ENCODE measurements around the gene ABI3.
"Not testable (repeated sequence)": the region's sequence is repeated elsewhere in the genome, so short reads cannot be mapped to it uniquely, and the experiment has no call there.

The ABI3 gene

DNA sequence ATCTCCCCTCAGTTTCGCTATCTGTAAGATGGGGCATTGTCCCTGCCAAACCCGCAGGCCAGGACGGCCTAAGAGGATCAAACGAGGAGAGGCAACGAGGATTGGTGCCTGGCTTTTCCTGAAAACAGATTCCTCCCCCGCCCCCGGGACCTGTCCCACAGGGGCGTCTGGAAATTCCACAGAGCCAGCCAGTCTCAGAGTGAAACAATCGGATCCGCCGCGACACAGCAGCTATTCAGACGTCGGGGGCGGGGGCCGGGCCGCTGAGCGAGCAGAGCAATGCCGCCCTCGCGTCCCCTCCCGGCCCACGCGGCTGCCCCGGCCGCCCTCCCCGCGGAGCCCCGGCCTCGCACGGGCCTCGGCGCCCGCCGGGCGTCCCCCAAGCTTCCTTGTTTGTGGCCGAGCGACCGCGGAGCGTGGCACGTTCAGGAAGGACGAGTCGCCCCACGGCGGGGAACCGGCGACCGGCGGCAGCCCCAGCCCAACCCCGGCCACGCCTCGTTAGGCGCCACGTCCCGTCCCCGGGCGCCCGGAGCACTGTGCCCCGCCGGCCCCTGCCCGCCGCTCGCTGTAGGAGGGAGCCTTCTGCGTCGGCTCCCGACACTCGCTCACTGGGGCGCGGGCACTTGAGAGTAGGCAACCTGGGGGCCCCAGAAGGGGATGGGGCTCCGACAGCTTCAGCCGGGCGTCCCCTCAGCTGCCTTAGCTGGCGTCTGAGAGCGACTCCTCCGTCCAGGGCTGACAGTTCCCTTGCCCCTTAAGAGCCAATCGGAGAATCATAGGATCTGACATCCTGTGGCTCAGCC is 49.7 kb downstream of the ABI3 start:
- H3K4me1 ChIP-seq (ENCODE audit: control insufficient read depth, insufficient read depth, low read length), result peaks cover 9% of the 10 kb centered on the region
- H3K36me3 ChIP-seq (ENCODE audit: control insufficient read depth, insufficient read depth, low read length, severe bottlenecking), result no peaks in the 10 kb centered on the region
- H3K27me3 ChIP-seq (replicated peaks; ENCODE audit: control insufficient read depth, insufficient read depth, low read length), result no peaks in the 10 kb centered on the region
- H3K9ac ChIP-seq (ENCODE audit: low read length), result peak overlapping the region; percentile 87
- DNase-seq (ENCODE audit: low read depth), result peak; percentile 81
- peak overlapping the region; percentile 82 for H3K4me3 ChIP-seq (ENCODE audit: low read length)
- no peaks in the 10 kb centered on the region for H3K9me3 ChIP-seq (ENCODE audit: control insufficient read depth, low read length)

DNA sequence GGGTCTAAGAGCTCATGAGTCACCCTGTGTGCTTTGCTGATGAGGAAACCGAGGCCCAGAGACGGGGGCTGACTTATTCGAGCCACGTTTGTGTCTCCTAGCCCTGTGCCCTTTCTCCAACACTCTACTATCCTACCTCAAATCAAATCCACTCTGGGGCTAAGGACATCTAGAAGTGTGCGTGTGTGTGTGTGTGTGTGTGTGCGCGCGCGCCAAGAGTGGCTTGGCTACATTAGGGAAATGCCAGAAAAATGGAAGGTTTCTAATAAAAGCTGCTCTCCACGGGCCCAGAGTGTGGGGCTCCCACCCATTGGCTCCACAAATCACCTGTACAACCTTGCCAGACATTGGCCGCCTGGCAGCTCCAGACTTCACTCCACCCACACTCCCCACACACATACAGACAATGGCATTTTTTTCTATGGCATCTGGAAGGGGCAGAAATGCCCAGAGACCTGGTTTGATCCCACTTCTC is 50.3 kb downstream of the ABI3 start:
- H3K9ac ChIP-seq (ENCODE audit: low read length), result peak overlapping the region; percentile 87
- no peaks in the 10 kb centered on the region for H3K27me3 ChIP-seq (replicated peaks; ENCODE audit: control insufficient read depth, insufficient read depth, low read length)
- peak; percentile 92 for DNase-seq (ENCODE audit: low read depth)
- peak overlapping the region; percentile 82 for H3K4me3 ChIP-seq (ENCODE audit: low read length)
- no peaks in the 10 kb centered on the region for H3K9me3 ChIP-seq (ENCODE audit: control insufficient read depth, low read length)
- H3K36me3 ChIP-seq (ENCODE audit: control insufficient read depth, insufficient read depth, low read length, severe bottlenecking), result no peaks in the 10 kb centered on the region
- H3K4me1 ChIP-seq (ENCODE audit: control insufficient read depth, insufficient read depth, low read length), result peaks cover 9% of the 10 kb centered on the region

DNA sequence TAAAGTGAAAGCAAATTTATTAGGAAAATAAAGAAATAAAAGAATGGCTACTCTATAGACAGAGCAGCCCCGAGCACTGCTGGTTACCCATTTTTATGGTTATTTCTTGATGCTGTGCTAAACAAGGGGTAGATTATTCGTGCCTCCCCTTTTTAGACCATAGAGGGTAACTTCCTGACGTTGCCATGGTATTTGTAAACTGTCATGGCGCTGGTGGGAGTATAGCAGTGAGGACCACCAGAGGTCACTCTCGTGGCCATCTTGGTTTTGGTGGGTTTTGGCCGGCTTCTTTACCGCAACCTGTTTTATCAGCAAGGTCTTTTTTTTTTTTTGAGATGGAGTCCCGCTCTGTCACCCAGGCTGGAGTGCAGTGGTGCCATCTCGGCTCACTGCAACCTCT is 51.0 kb downstream of the ABI3 start:
- DNase-seq (ENCODE audit: low read depth); H3K27me3 ChIP-seq (replicated peaks; ENCODE audit: control insufficient read depth, insufficient read depth, low read length); H3K9ac ChIP-seq (ENCODE audit: low read length); H3K36me3 ChIP-seq (ENCODE audit: control insufficient read depth, insufficient read depth, low read length, severe bottlenecking); H3K9me3 ChIP-seq (ENCODE audit: control insufficient read depth, low read length); H3K4me3 ChIP-seq (ENCODE audit: low read length); H3K4me1 ChIP-seq (ENCODE audit: control insufficient read depth, insufficient read depth, low read length): not testable (repeated sequence)

DNA sequence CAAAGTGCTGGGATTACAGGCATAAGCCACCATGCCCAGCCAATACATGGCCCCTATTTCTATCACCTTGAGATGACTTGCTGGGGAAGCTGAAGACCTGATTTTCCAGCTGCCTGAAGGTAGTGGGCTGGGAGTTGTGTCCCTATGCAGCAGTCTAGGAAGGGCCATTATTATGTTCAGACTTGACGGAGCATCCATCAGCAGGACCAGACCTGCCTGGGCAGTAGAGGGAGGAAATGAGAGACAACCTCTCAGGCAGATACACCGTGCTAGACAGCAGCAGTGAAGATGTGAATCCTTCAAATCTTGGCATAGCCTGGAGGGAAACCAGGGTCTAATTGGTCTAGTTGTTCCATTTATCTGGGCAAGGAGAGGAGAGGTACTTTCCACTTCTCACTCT is 55.7 kb downstream of the ABI3 start:
- no peaks in the 10 kb centered on the region for H3K4me1 ChIP-seq (ENCODE audit: control insufficient read depth, insufficient read depth, low read length)
- H3K9me3 ChIP-seq (ENCODE audit: control insufficient read depth, low read length), result no peaks in the 10 kb centered on the region
- H3K9ac ChIP-seq (ENCODE audit: low read length), result no peak overlapping the region
- peaks cover 4% of the 10 kb centered on the region for H3K27me3 ChIP-seq (replicated peaks; ENCODE audit: control insufficient read depth, insufficient read depth, low read length)
- no peaks in the 10 kb centered on the region for H3K36me3 ChIP-seq (ENCODE audit: control insufficient read depth, insufficient read depth, low read length, severe bottlenecking)
- H3K4me3 ChIP-seq (ENCODE audit: low read length), result no peak overlapping the region
- DNase-seq (ENCODE audit: low read depth), result no peak

DNA sequence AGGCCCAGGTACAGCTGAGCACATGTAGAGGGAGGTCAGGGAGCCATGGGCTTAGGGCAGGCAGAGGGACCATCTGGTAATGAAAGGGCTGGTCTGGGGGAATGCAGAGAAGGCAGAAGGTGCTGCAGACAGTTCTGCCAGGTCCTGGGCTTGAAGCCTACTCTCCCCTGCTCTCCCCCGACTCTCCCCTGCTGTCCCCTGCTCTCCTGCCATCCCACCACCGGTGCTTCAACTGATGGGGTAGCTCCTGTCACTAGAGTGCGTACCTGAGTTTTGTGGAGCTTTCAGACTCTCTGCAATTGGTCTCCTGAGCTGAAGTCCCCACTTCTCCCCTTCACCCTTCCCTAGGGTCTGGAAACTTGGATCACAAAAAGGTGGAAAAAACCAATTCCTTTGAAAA is 57.4 kb downstream of the ABI3 start:
- Histone ChIP-seq H3K27me3 (replicated peaks; ENCODE audit: control insufficient read depth, insufficient read depth, low read length) (peaks cover 4% of the 10 kb centered on the region), H3K36me3 (ENCODE audit: control insufficient read depth, insufficient read depth, low read length, severe bottlenecking) (no peaks in the 10 kb centered on the region), H3K4me1 (ENCODE audit: control insufficient read depth, insufficient read depth, low read length) (no peaks in the 10 kb centered on the region), H3K9me3 (ENCODE audit: control insufficient read depth, low read length) (no peaks in the 10 kb centered on the region), H3K4me3 (ENCODE audit: low read length) (no peak overlapping the region), H3K9ac (ENCODE audit: low read length) (no peak overlapping the region)
- no peak for DNase-seq (ENCODE audit: low read depth)

DNA sequence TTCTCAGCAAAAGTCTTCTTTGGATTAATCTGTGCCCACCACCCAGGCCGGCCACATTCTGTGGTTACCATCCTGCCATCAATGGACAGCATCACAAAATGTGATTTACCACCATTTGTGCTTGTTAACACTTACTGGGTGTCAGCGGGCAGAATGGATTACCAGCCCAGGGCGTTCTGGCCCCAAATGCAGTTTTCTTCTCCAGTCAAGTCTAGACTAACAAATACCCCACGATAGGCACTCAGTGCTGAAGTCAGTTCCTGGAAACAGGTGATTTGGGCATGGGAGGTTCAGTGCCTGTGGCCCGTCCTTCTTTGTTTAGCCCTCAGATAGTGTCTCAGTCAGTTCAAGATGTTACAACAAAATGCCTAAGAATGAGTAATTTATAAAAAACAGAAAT is 58.8 kb downstream of the ABI3 start:
- Histone ChIP-seq H3K9ac (ENCODE audit: low read length) (no peak overlapping the region), H3K4me1 (ENCODE audit: control insufficient read depth, insufficient read depth, low read length) (no peaks in the 10 kb centered on the region), H3K9me3 (ENCODE audit: control insufficient read depth, low read length) (no peaks in the 10 kb centered on the region), H3K4me3 (ENCODE audit: low read length) (no peak overlapping the region), H3K27me3 (replicated peaks; ENCODE audit: control insufficient read depth, insufficient read depth, low read length) (peaks cover 4% of the 10 kb centered on the region), H3K36me3 (ENCODE audit: control insufficient read depth, insufficient read depth, low read length, severe bottlenecking) (no peaks in the 10 kb centered on the region)
- no peak for DNase-seq (ENCODE audit: low read depth)
